HepG2 (cell line): ENCODE measurements around the gene FAM83D. TPM values are rescaled to one million over a fixed set of nuclear protein-coding genes. Genes with fewer than 3 reads are reported as not detected.
A peak's percentile ranks its signal among the peaks of the same experiment; 100 is the strongest.

ENCODE experiments used
- ATAC-seq: fragments of 200-7000 bp; cut with Tn5 transposase; 3 replicates; pipeline ENCODE4 v1.9.1; 2020; ENCODE audit warnings: mild to moderate bottlenecking, moderate library complexity
- BruUV-seq: library from RNA; stranded (reverse); fragments of 400-500 nt; replicated peaks from 2 replicates; lab custom pipeline; 2021; lab: Mats Ljungman, UMichigan
- CTCF ChIA-PET: fragments of 300-600 bp; formaldehyde crosslinking; extraction: SDS; loops from one replicate; lab custom pipeline; 2021; ENCODE audit warnings: low total read pairs, inconsistent platforms, low intra/inter-chr PET ratio; lab: Yijun Ruan, JAX
- POLR2A ChIA-PET: fragments of 350-600 bp; sonication (Branson Sonifier 250); formaldehyde crosslinking; loops from one replicate; lab custom pipeline; 2020; ENCODE audit warnings: antibody characterized with exemption, inconsistent platforms; lab: Yijun Ruan, JAX
- DNase-seq: peaks from one replicate; pipeline ENCODE4 v3.0.0-alpha.2; 2015; ENCODE audit warnings: low spot score
- FAIRE-seq: peaks from 3 replicates; lab custom pipeline; 2011; peaks lifted over from hg19 to GRCh38; lab: Jason Lieb, UNC
- H2AFZ ChIP-seq: one replicate; pipeline ENCODE4 v1.6.1; 2011; ENCODE audit warnings: low read length, inconsistent platforms
- H3K27ac ChIP-seq: fragments of 300-600 bp; 3 replicates; pipeline ENCODE4 v1.8.0; 2011; ENCODE audit warnings: mixed run types, mild to moderate bottlenecking, mixed read lengths, low read length, inconsistent platforms; ENCODE audit not compliant: insufficient read depth; ENCODE audit errors: extremely low read length
- H3K27me3 ChIP-seq, 2 experiments: fragments of 200-600 bp in 1 of 2; 2 replicates in 1 of 2; 3 replicates in 1 of 2; pipeline versions ENCODE4 v1.6.0 to v1.8.0; 2011; ENCODE audit warnings: low read length in 2 of 2, mild to moderate bottlenecking in 2 of 2, moderate library complexity in 2 of 2, inconsistent platforms in 1 of 2; ENCODE audit not compliant: insufficient read depth in 2 of 2, control insufficient read depth in 1 of 2
- H3K36me3 ChIP-seq, 2 experiments: fragments of 200-600 bp in 1 of 2; replicated peaks in 1 of 2; 2 replicates in 1 of 2; 3 replicates in 1 of 2; pipeline versions ENCODE4 v1.5.1 to v1.8.0; 2011; ENCODE audit warnings: low read length in 2 of 2, inconsistent platforms in 1 of 2; ENCODE audit not compliant: insufficient read depth in 2 of 2, control insufficient read depth in 1 of 2
- H3K4me1 ChIP-seq: 2 replicates; pipeline ENCODE4 v1.5.1; 2012; ENCODE audit warnings: low read length, inconsistent platforms; ENCODE audit not compliant: insufficient read depth
- H3K4me2 ChIP-seq: 2 replicates; pipeline ENCODE4 v1.6.0; 2011; ENCODE audit warnings: low read depth, low read length, inconsistent platforms
- H3K4me3 ChIP-seq, 3 experiments: fragments of 200-600 bp in 1 of 3; sonication (generic), shearing (Covaris generic) in 1 of 3; replicated peaks in 1 of 3; 2 replicates each; pipeline ENCODE4 v1.5.1; 2011 to 2016; ENCODE audit warnings: low read length in 3 of 3, inconsistent platforms in 2 of 3, low read depth in 2 of 3, mild to moderate bottlenecking in 2 of 3, control low read depth in 1 of 3, mixed read lengths in 1 of 3; ENCODE audit not compliant: insufficient read depth in 1 of 3
- H3K79me2 ChIP-seq: one replicate; pipeline ENCODE4 v1.6.1; 2011; ENCODE audit warnings: low read length, inconsistent platforms; ENCODE audit not compliant: insufficient read depth
- H3K9ac ChIP-seq: 2 replicates; pipeline ENCODE4 v1.6.0; 2011; ENCODE audit warnings: mild to moderate bottlenecking, low read depth, low read length, inconsistent platforms; ENCODE audit not compliant: insufficient read depth
- H3K9me3 ChIP-seq: 2 replicates; pipeline ENCODE4 v1.5.1; 2012; ENCODE audit warnings: mild to moderate bottlenecking, low read length
- H4K20me1 ChIP-seq: 2 replicates; pipeline ENCODE4 v1.6.0; 2011; ENCODE audit warnings: inconsistent platforms, mild to moderate bottlenecking, low read length, moderate library complexity; ENCODE audit not compliant: insufficient read depth
- HDAC6 ChIP-seq: fragments of 200-600 bp; sonication (generic); IDR thresholded peaks from 2 replicates; pipeline ENCODE4 v1.7.0; 2017; ENCODE audit warnings: mild to moderate bottlenecking, antibody characterized with exemption, low read length, low read depth
- PPARG ChIP-seq: conservative IDR thresholded peaks from 2 replicates; pipeline ENCODE4 v1.6.1; 2016; ENCODE audit warnings: missing biosample characterization, missing genetic modification reagents
- ZNF552 ChIP-seq: sonication (generic); formaldehyde crosslinking; IDR thresholded peaks from 2 replicates; pipeline ENCODE4 v1.9.0; 2022; ENCODE audit warnings: missing genetic modification reagents, mild to moderate bottlenecking, borderline replicate concordance
- ZNF646 ChIP-seq: sonication (generic); formaldehyde crosslinking; IDR thresholded peaks from 2 replicates; pipeline ENCODE4 v1.9.0; 2021; ENCODE audit warnings: mild to moderate bottlenecking, missing genetic modification reagents
- ZNF687 ChIP-seq: sonication (generic); formaldehyde crosslinking; IDR thresholded peaks from 2 replicates; pipeline ENCODE4 v1.5.1; 2020; ENCODE audit warnings: mild to moderate bottlenecking, missing genetic modification reagents, moderate library complexity
- WGBS: methylation state at CpG from one replicate; pipeline ENCODE4 v1.1.6; 2017; ENCODE audit warnings: low lambda C conversion rate; 5-methylcytosine and 5-hydroxymethylcytosine counted together
- in situ Hi-C: cut with HindIII; loops from 2 replicates; pipeline ENCODE4 v1.10.0; 2017; ENCODE audit warnings: low pct_unique_long_range_greater_than_20kb; ENCODE audit not compliant: extremely low pct_ligation_motif_present
- intact Hi-C: fragments of 100-400 bp; cut with micrococcal nuclease; formaldehyde crosslinking; loops from one replicate; pipeline ENCODE4 v1.10.0; 2022; ENCODE audit not compliant: unreplicated experiment
- polyA plus RNA-seq, 8 experiments: library from polyadenylated mRNA; depleted of rRNA in 3 of 8; stranded (reverse) in 7 of 8; unstranded in 1 of 8; fragments of >200 nt; fragmentation: Illumina TruSeq in 4 of 8; extraction: Trizol in 4 of 8; gene quantifications; 2 replicates each; pipeline versions ENCODE4 v1.2.1 to v1.2.3, GENCODE V29; 2011 to 2016; ENCODE audit warnings: low read depth in 4 of 8, missing spikeins in 1 of 8, mixed read lengths in 1 of 8; ENCODE audit not compliant: insufficient read depth in 1 of 8
- total RNA-seq, 5 experiments: library from RNA; depleted of rRNA; stranded (reverse); fragments of >200 nt; fragmentation: Illumina TruSeq; extraction: Trizol; gene quantifications; 2 replicates each; pipeline ENCODE4 v1.2.3, GENCODE V29; 2016; ENCODE audit warnings: low read depth in 1 of 5

FAM83D gene
- total and polyA plus RNA-seq, 2 of the 13 experiments (the other 11 are each of a cell fraction or from before 2014, with no cell fraction given): 51.4 to 64.0 TPM

GRCh38 chr20:38985603-38986170 is 59.5 kb downstream of the FAM83D start (continued):
- TF ChIP-seq ZNF646 (CRISPR knock-in tag): peak; percentile 67; the same call in 1 of the 2 replicates
- no peak for TF ChIP-seq HDAC6

DNA sequence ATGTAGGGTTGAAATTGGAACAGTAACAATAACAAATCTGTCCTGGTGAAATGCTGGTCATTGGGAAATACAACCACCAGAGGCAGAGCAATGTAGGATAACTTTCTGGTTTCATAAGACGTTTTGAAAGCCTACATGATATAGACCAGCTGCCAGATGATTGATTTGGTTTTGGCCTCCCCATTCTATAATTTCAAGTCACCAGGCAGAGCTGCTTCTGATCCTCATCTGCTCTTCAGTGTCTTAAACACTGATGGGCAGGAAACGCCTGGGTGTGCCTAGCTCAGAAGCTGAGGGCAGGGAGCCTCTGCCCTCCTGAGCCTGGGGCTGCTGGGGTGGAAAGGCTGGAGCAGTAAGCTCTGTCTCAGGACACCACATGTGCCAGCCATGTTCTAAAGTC is 60.4 kb downstream of the FAM83D start:
- FAIRE-seq (no peak), DNase-seq (no peak), ATAC-seq (no peak)
- intact Hi-C loops (no loop called here), in situ Hi-C loops (no loop called here)
- WGBS: 92% methylated on average over 2 of the region's 2 CpGs
- H3K36me3 ChIP-seq: peaks cover 5 to 46% of the 10 kb centered on the region in 2 experiments; a peak in 4 of 5 replicates
- H3K27me3 ChIP-seq: no peaks in the 10 kb centered on the region
- no TSS peak for BruUV-seq
- peaks cover 4% of the 10 kb centered on the region for H3K79me2 ChIP-seq
- peaks cover 59% of the 10 kb centered on the region for H3K4me1 ChIP-seq
- ChIA-PET CTCF (no interaction called here), POLR2A (no interaction called here)
- TF ChIP-seq ZNF552 (CRISPR knock-in tag): no peak
- TF ChIP-seq ZNF687 (CRISPR knock-in tag): peak; percentile 28; the same call in 1 of the 2 replicates
- TF ChIP-seq PPARG (CRISPR knock-in tag): no peak
- H4K20me1 ChIP-seq: no peaks in the 10 kb centered on the region
- no peaks in the 10 kb centered on the region for H3K9me3 ChIP-seq
- H3K4me3 ChIP-seq: no peak overlapping the region
- H3K9ac ChIP-seq: no peak overlapping the region
- no peak overlapping the region for H3K4me2 ChIP-seq
- no peak overlapping the region for H2AFZ ChIP-seq
- no peak overlapping the region for H3K27ac ChIP-seq
